ENCODE results near the gene PTPRA. TPM values are rescaled to one million over a fixed set of nuclear protein-coding genes. Genes with fewer than 3 reads are reported as not detected.

The PTPRA gene
- total RNA-seq, 4 donors from 2014 or later: 26.2 to 53.7 (median 42.4) TPM

DNA sequence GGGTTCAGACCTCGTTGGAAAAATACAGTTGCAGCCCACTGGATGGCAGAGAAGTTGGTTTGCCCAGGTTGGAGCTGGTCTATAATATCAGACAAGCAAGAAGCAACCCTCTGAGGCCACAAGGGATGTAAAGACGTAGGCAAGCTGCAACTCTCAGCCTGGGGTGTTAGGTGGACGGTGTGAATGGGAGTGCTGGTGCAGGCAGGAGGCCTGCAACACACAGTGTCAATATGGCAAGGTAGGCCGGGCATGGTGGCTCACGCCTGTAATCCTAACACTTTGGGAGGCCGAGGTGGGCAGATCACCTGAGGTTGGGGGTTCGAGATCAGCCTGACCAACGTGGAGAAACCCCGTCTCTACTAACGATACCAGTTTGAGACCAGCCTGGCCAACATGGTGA lies 22.2 kb upstream of the PTPRA start:
- H3K4me3 ChIP-seq: no peak overlapping the region
- DNase-seq: no peak
- intact Hi-C loops (cut with DNase I): no loop called here
- H3K36me3 ChIP-seq: peaks cover 0 to 8% (median 3%) of the 10 kb centered on the region in 3 donors
- H3K27ac ChIP-seq: no peak overlapping the region
- TF ChIP-seq, protein P1, sequence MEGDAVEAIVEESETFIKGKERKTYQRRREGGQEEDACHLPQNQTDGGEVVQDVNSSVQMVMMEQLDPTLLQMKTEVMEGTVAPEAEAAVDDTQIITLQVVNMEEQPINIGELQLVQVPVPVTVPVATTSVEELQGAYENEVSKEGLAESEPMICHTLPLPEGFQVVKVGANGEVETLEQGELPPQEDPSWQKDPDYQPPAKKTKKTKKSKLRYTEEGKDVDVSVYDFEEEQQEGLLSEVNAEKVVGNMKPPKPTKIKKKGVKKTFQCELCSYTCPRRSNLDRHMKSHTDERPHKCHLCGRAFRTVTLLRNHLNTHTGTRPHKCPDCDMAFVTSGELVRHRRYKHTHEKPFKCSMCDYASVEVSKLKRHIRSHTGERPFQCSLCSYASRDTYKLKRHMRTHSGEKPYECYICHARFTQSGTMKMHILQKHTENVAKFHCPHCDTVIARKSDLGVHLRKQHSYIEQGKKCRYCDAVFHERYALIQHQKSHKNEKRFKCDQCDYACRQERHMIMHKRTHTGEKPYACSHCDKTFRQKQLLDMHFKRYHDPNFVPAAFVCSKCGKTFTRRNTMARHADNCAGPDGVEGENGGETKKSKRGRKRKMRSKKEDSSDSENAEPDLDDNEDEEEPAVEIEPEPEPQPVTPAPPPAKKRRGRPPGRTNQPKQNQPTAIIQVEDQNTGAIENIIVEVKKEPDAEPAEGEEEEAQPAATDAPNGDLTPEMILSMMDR (IDR thresholded peaks at IDR 0.05): no peak
- no peak for TF ChIP-seq POLR2A (IDR thresholded peaks at IDR 0.05)
- 81 to 84% methylated on average over 9 to 10 of the region's 10 CpGs for WGBS, 2 donors
- no peaks in the 10 kb centered on the region for H3K27me3 ChIP-seq
- no peaks in the 10 kb centered on the region for H3K9me3 ChIP-seq
- peaks cover 0 to 7% (median 0%) of the 10 kb centered on the region in 3 donors for H3K4me1 ChIP-seq

DNA sequence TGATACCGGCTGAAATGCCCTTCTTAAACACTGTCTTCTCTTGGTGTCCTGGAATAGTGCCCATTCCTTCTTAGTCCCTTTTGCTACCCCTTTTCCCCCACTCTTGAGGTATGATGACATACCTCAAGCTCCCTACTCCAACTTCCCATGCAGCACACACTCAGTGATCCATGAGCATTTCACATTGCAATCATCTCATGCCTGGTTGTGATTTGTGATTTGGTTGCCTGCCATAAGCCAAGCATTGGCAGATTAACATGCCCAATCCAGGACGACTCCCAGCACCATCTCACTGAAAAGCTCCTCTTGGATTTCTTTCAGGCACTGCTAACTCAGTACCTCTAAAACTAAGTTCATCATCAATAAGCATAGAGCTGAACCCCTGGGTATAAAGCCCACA lies 14.7 kb upstream of the PTPRA start:
- Histone ChIP-seq H3K9me3 (no peaks in the 10 kb centered on the region), H3K27ac (no peak overlapping the region), H3K4me1 (no peaks in the 10 kb centered on the region), H3K27me3 (no peaks in the 10 kb centered on the region), H3K36me3 (peaks cover 23 to 33% (median 30%) of the 10 kb centered on the region in 3 donors), H3K4me3 (no peak overlapping the region)
- DNase-seq: no peak
- WGBS, 2 donors: 71 to 94% methylated on average over 2 of the region's 2 CpGs
- no peak for TF ChIP-seq POLR2A (IDR thresholded peaks at IDR 0.05)
- TF ChIP-seq, protein P1 (IDR thresholded peaks at IDR 0.05): no peak
- intact Hi-C loops (cut with DNase I): no loop called here

DNA sequence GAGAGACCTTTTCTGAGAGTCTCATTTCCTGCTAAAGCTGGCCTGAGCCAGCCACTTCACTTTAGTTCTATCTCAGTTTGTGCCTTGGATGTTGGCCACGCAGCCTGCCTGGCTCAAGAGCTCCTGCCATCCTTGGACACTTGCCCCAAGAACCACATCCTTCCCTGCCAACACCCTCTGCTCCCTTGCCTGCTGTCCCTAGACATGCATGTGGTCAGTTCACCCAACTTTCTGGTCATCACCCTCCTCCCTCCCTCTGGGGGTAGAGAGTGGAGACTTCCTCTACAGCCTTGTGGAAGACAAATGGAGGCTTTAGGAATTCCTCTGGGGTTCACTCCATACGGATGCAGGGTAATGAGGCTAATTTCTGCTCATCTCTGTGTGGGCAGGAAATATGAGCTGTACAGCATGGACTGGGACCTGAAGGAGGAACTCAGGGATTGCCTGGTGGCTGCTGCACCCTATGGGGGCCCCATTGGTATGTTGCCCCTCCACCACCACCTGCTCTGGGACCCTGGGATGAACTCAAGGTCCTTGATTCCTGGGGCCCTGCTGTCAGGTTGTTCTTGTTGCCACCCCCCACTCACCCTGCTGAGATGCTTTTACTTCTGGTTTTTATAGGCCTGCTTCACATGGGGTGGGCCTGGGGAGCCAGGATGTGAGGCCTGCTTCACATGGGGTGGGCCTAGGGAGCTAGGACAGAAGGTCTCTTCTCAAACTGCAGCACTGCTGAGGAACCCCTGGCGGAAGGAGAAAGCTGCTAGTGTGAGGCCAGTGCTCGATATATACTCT lies 13.8 kb upstream of the PTPRA start:
- H3K4me3 ChIP-seq: no peak overlapping the region
- H3K27me3 ChIP-seq: no peaks in the 10 kb centered on the region
- H3K4me1 ChIP-seq: no peaks in the 10 kb centered on the region
- no peaks in the 10 kb centered on the region for H3K9me3 ChIP-seq
- TF ChIP-seq POLR2A (IDR thresholded peaks at IDR 0.05): no peak
- TF ChIP-seq, protein P1 (IDR thresholded peaks at IDR 0.05): no peak
- DNase-seq: no peak
- 86 to 88% methylated on average over 2 of the region's 4 CpGs for WGBS, 2 donors
- no peak overlapping the region for H3K27ac ChIP-seq
- H3K36me3 ChIP-seq: peaks cover 32 to 43% (median 36%) of the 10 kb centered on the region in 3 donors
- intact Hi-C loops (cut with DNase I): no loop called here

DNA sequence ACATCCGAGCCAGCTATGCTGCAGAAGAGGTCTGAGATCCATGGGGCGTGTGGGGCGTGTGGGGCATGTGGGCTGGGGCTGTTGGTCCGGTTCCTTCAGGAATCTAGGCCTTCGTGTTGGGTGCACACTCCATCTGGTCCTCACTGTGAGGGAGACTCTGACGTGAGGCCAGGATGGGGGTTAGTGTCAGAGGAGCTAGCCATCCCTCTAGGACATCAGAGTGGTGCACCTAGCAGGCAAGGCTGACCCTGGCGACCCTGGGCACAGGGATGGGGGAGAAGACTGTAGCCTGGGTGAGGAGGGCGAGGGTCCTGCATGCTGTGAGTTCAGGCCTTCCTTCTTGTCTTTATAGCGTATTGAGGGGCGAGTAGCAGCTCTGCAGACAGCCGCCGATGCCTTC lies 8.7 kb upstream of the PTPRA start:
- TF ChIP-seq, protein P1 (IDR thresholded peaks at IDR 0.05): no peak
- TF ChIP-seq POLR2A (IDR thresholded peaks at IDR 0.05): no peak
- H3K4me1 ChIP-seq: peaks cover 0 to 7% (median 0%) of the 10 kb centered on the region in 3 donors
- DNase-seq: no peak
- WGBS, 2 donors: 91 to 93% methylated on average over 7 to 8 of the region's 12 CpGs
- H3K27ac ChIP-seq: no peak overlapping the region
- no peaks in the 10 kb centered on the region for H3K27me3 ChIP-seq
- intact Hi-C loops (cut with DNase I): no loop called here
- peaks cover 43 to 68% (median 48%) of the 10 kb centered on the region in 3 donors for H3K36me3 ChIP-seq
- H3K9me3 ChIP-seq: no peaks in the 10 kb centered on the region
- no peak overlapping the region for H3K4me3 ChIP-seq

DNA sequence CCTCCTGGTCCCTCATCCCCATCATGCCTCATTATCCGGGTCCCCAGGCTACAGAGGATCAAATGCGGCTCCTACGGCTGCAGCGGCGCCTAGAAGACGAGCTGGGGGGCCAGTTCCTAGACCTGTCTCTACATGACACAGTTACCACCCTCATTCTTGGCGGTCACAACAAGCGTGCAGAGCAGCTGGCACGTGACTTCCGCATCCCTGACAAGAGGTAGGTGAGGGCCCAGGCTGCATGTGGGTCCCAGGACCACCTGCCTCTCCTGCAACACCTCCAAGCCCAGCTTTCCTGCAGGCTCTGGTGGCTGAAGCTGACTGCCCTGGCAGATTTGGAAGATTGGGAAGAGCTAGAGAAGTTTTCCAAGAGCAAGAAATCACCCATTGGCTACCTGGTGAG lies 8.2 kb upstream of the PTPRA start:
- H3K9me3 ChIP-seq: no peaks in the 10 kb centered on the region
- no peaks in the 10 kb centered on the region for H3K27me3 ChIP-seq
- peaks cover 0 to 7% (median 0%) of the 10 kb centered on the region in 3 donors for H3K4me1 ChIP-seq
- TF ChIP-seq, protein P1 (IDR thresholded peaks at IDR 0.05): no peak
- no peak for TF ChIP-seq POLR2A (IDR thresholded peaks at IDR 0.05)
- WGBS, 2 donors: 78 to 80% methylated on average over 1 to 4 of the region's 10 CpGs
- intact Hi-C loops (cut with DNase I): no loop called here
- H3K36me3 ChIP-seq: peaks cover 41 to 68% (median 48%) of the 10 kb centered on the region in 3 donors
- no peak overlapping the region for H3K27ac ChIP-seq
- H3K4me3 ChIP-seq: no peak overlapping the region
- DNase-seq: no peak
